Naive B cell (primary cell): ENCODE measurements around the gene TMEM61. TPM values are rescaled to one million over a fixed set of nuclear protein-coding genes. Genes with fewer than 3 reads are reported as not detected.

Source experiments
- ATAC-seq, 2 donors: fragments of 150-1000 bp; cut with Tn5 transposase; 2 replicates each; pipeline ENCODE4 v1.10.0; 2021; ENCODE audit warnings: low read depth in 2 of 2, mild to moderate bottlenecking in 2 of 2, moderate library complexity in 2 of 2
- DNase-seq: peaks from one replicate; pipeline ENCODE4 v3.0.0; 2022
- H3K27ac Mint-ChIP-seq, 6 donors: one replicate each; pipeline ENCODE4 v1.8.0; 2020 to 2022; ENCODE audit warnings: mild to moderate bottlenecking in 6 of 6, mixed read lengths in 6 of 6, moderate library complexity in 5 of 6, inconsistent platforms in 2 of 6
- H3K27me3 Mint-ChIP-seq, 3 donors: one replicate each; pipeline ENCODE4 v1.8.0; 2021 to 2022; ENCODE audit warnings: mixed read lengths in 3 of 3, mild to moderate bottlenecking in 1 of 3
- H3K36me3 Mint-ChIP-seq, 2 donors: one replicate each; pipeline ENCODE4 v1.8.0; 2020 to 2022; ENCODE audit warnings: mixed read lengths in 2 of 2, inconsistent platforms in 1 of 2, mild to moderate bottlenecking in 1 of 2
- H3K4me1 Mint-ChIP-seq, 3 donors: one replicate each; pipeline ENCODE4 v1.8.0; 2020 to 2022; ENCODE audit warnings: mixed read lengths in 3 of 3, inconsistent platforms in 1 of 3, mild to moderate bottlenecking in 1 of 3, moderate library complexity in 1 of 3
- H3K4me3 Mint-ChIP-seq, 8 donors: one replicate each; pipeline ENCODE4 v1.8.0; 2020 to 2022; ENCODE audit warnings: mild to moderate bottlenecking in 8 of 8, mixed read lengths in 8 of 8, moderate library complexity in 8 of 8, inconsistent platforms in 2 of 8
- H3K9me3 Mint-ChIP-seq, 7 donors: one replicate each; pipeline ENCODE4 v1.8.0; 2020 to 2022; ENCODE audit warnings: mixed read lengths in 7 of 7, mild to moderate bottlenecking in 5 of 7, inconsistent platforms in 2 of 7, moderate library complexity in 1 of 7
- polyA plus RNA-seq, 6 donors: library from polyadenylated mRNA; unstranded; fragments of 300-500 nt; fragmentation: Illumina TruSeq; gene quantifications; one replicate each; pipeline ENCODE4 v1.2.3, GENCODE V29; 2021; ENCODE audit warnings: low read depth in 6 of 6

The TMEM61 gene
- polyA plus RNA-seq, 6 donors from 2014 or later: not detected

GRCh38 chr1:54981466-54981865, 1.0 kb downstream of the TMEM61 start:
- Mint-ChIP-seq H3K9me3 (no peaks in the 10 kb centered on the region), H3K27ac (no peak overlapping the region), H3K4me1 (no peaks in the 10 kb centered on the region), H3K36me3 (no peaks in the 10 kb centered on the region), H3K27me3 (peaks cover 28 to 60% (median 44%) of the 10 kb centered on the region in 3 donors), H3K4me3 (no peak overlapping the region)
- DNase-seq (no peak), ATAC-seq (no peak)

GRCh38 chr1:54982739-54983138, 2.3 kb downstream of the TMEM61 start:
- Mint-ChIP-seq H3K4me1 (no peaks in the 10 kb centered on the region), H3K9me3 (no peaks in the 10 kb centered on the region), H3K36me3 (no peaks in the 10 kb centered on the region), H3K27me3 (peaks cover 38 to 52% (median 42%) of the 10 kb centered on the region in 3 donors), H3K27ac (no peak overlapping the region), H3K4me3 (no peak overlapping the region)
- DNase-seq (no peak), ATAC-seq (no peak)

GRCh38 chr1:54984131-54984842, 3.9 kb downstream of the TMEM61 start:
- DNase-seq: no peak
- no peak overlapping the region for H3K4me3 Mint-ChIP-seq
- H3K4me1 Mint-ChIP-seq: no peaks in the 10 kb centered on the region
- peaks cover 35 to 42% (median 39%) of the 10 kb centered on the region in 3 donors for H3K27me3 Mint-ChIP-seq
- H3K9me3 Mint-ChIP-seq: no peaks in the 10 kb centered on the region
- no peaks in the 10 kb centered on the region for H3K36me3 Mint-ChIP-seq
- ATAC-seq: no peak
- no peak overlapping the region for H3K27ac Mint-ChIP-seq

- H3K4me3 Mint-ChIP-seq: no peak overlapping the region
- H3K4me1 Mint-ChIP-seq: no peaks in the 10 kb centered on the region
- no peaks in the 10 kb centered on the region for H3K36me3 Mint-ChIP-seq
These were observed 5.1 kb downstream of the TMEM61 start for GRCh38 chr1:54985556-54985955.

GRCh38 chr1:54986025-54986424, 5.6 kb downstream of the TMEM61 start:
- Mint-ChIP-seq H3K4me1 (no peaks in the 10 kb centered on the region), H3K4me3 (no peak overlapping the region), H3K9me3 (no peaks in the 10 kb centered on the region), H3K27ac (no peak overlapping the region), H3K36me3 (no peaks in the 10 kb centered on the region), H3K27me3 (peaks cover 24 to 32% (median 31%) of the 10 kb centered on the region in 3 donors)
- DNase-seq (no peak), ATAC-seq (no peak)

More at GRCh38 chr1:54985556-54985955, 5.1 kb downstream of the TMEM61 start:
- no peak for ATAC-seq
- Mint-ChIP-seq H3K9me3 (no peaks in the 10 kb centered on the region), H3K27me3 (peaks cover 27 to 33% (median 33%) of the 10 kb centered on the region in 3 donors), H3K27ac (no peak overlapping the region)
- no peak for DNase-seq

- H3K36me3 Mint-ChIP-seq: no peaks in the 10 kb centered on the region
- ATAC-seq (no peak), DNase-seq (no peak)
- no peak overlapping the region for H3K4me3 Mint-ChIP-seq
- no peaks in the 10 kb centered on the region for H3K9me3 Mint-ChIP-seq
- no peak overlapping the region for H3K27ac Mint-ChIP-seq
- peaks cover 19 to 27% (median 26%) of the 10 kb centered on the region in 3 donors for H3K27me3 Mint-ChIP-seq
- no peaks in the 10 kb centered on the region for H3K4me1 Mint-ChIP-seq
These were observed 6.1 kb downstream of the TMEM61 start for GRCh38 chr1:54986533-54986932.

- Mint-ChIP-seq H3K27ac (no peak overlapping the region), H3K9me3 (no peaks in the 10 kb centered on the region), H3K4me1 (no peaks in the 10 kb centered on the region), H3K4me3 (no peak overlapping the region), H3K27me3 (peaks cover 10 to 25% (median 17%) of the 10 kb centered on the region in 3 donors), H3K36me3 (no peaks in the 10 kb centered on the region)
- ATAC-seq (no peak), DNase-seq (no peak)
These were observed 7.0 kb downstream of the TMEM61 start for GRCh38 chr1:54987427-54987826.

- Mint-ChIP-seq H3K36me3 (no peaks in the 10 kb centered on the region), H3K4me3 (no peak overlapping the region)
- no peak for ATAC-seq
These were observed 7.7 kb downstream of the TMEM61 start for GRCh38 chr1:54987919-54988705.

GRCh38 chr1:54988975-54989374, 8.5 kb downstream of the TMEM61 start:
- H3K4me1 Mint-ChIP-seq: no peaks in the 10 kb centered on the region
- no peak overlapping the region for H3K4me3 Mint-ChIP-seq
- ATAC-seq (no peak), DNase-seq (no peak)
- no peaks in the 10 kb centered on the region for H3K9me3 Mint-ChIP-seq
- no peaks in the 10 kb centered on the region for H3K36me3 Mint-ChIP-seq
- no peak overlapping the region for H3K27ac Mint-ChIP-seq
- H3K27me3 Mint-ChIP-seq: peaks cover 6 to 17% (median 7%) of the 10 kb centered on the region in 3 donors

More at GRCh38 chr1:54987919-54988705, 7.7 kb downstream of the TMEM61 start:
- no peaks in the 10 kb centered on the region for H3K9me3 Mint-ChIP-seq
- DNase-seq: no peak
- H3K27ac Mint-ChIP-seq: no peak overlapping the region
- H3K4me1 Mint-ChIP-seq: no peaks in the 10 kb centered on the region
- H3K27me3 Mint-ChIP-seq: peaks cover 8 to 22% (median 14%) of the 10 kb centered on the region in 3 donors

- Mint-ChIP-seq H3K27me3 (peaks cover 6 to 17% (median 7%) of the 10 kb centered on the region in 3 donors), H3K9me3 (no peaks in the 10 kb centered on the region), H3K36me3 (no peaks in the 10 kb centered on the region), H3K27ac (no peak overlapping the region), H3K4me3 (no peak overlapping the region), H3K4me1 (no peaks in the 10 kb centered on the region)
- no peak for ATAC-seq
- no peak for DNase-seq
These were observed 9.0 kb downstream of the TMEM61 start for GRCh38 chr1:54989473-54989872.

- no peaks in the 10 kb centered on the region for H3K9me3 Mint-ChIP-seq
- ATAC-seq: no peak
These were observed 9.8 kb downstream of the TMEM61 start for GRCh38 chr1:54989968-54990810.

GRCh38 chr1:54990916-54991315, 10.5 kb downstream of the TMEM61 start:
- H3K27me3 Mint-ChIP-seq: peaks cover 19 to 28% (median 22%) of the 10 kb centered on the region in 3 donors
- ATAC-seq: no peak
- peaks cover 0 to 3% (median 0%) of the 10 kb centered on the region in 7 donors for H3K9me3 Mint-ChIP-seq
- DNase-seq: no peak
- H3K4me3 Mint-ChIP-seq: no peak overlapping the region
- H3K27ac Mint-ChIP-seq: peak overlapping the region in 1 of 6 donors; percentile 49
- peaks cover 0 to 9% (median 2%) of the 10 kb centered on the region in 3 donors for H3K4me1 Mint-ChIP-seq
- peaks cover 0 to 7% of the 10 kb centered on the region in 2 donors for H3K36me3 Mint-ChIP-seq

More at GRCh38 chr1:54989968-54990810, 9.8 kb downstream of the TMEM61 start:
- Mint-ChIP-seq H3K36me3 (no peaks in the 10 kb centered on the region), H3K27me3 (peaks cover 11 to 21% (median 15%) of the 10 kb centered on the region in 3 donors), H3K27ac (peak overlapping the region in 2 of 6 donors; percentile 31 to 49), H3K4me1 (peaks cover 0 to 2% (median 0%) of the 10 kb centered on the region in 3 donors), H3K4me3 (peak overlapping the region in 1 of 8 donors; percentile 70)
- DNase-seq: no peak

- H3K4me3 Mint-ChIP-seq: no peak overlapping the region
These were observed 11.5 kb downstream of the TMEM61 start for GRCh38 chr1:54991939-54992338.

More at GRCh38 chr1:54991939-54992338, 11.5 kb downstream of the TMEM61 start:
- H3K27me3 Mint-ChIP-seq: peaks cover 27 to 35% (median 32%) of the 10 kb centered on the region in 3 donors
- H3K9me3 Mint-ChIP-seq: peaks cover 0 to 3% (median 0%) of the 10 kb centered on the region in 7 donors
- ATAC-seq: no peak
- H3K27ac Mint-ChIP-seq: peak overlapping the region in 1 of 6 donors; percentile 65
- H3K4me1 Mint-ChIP-seq: peaks cover 6 to 18% (median 11%) of the 10 kb centered on the region in 3 donors
- no peak for DNase-seq
- H3K36me3 Mint-ChIP-seq: peaks cover 0 to 14% of the 10 kb centered on the region in 2 donors
